COLO668 (cell line): Measurements from ENCODE around the gene IKBKG.
"Not testable (repeated sequence)": the region's sequence is repeated elsewhere in the genome, so short reads cannot be mapped to it uniquely, and the experiment has no call there.

Source experiments
- DNase-seq: peaks from one replicate; lab custom pipeline; 2025; ENCODE audit not compliant: unreplicated experiment; lab: John Stamatoyannopoulos, UW

The IKBKG gene

DNA sequence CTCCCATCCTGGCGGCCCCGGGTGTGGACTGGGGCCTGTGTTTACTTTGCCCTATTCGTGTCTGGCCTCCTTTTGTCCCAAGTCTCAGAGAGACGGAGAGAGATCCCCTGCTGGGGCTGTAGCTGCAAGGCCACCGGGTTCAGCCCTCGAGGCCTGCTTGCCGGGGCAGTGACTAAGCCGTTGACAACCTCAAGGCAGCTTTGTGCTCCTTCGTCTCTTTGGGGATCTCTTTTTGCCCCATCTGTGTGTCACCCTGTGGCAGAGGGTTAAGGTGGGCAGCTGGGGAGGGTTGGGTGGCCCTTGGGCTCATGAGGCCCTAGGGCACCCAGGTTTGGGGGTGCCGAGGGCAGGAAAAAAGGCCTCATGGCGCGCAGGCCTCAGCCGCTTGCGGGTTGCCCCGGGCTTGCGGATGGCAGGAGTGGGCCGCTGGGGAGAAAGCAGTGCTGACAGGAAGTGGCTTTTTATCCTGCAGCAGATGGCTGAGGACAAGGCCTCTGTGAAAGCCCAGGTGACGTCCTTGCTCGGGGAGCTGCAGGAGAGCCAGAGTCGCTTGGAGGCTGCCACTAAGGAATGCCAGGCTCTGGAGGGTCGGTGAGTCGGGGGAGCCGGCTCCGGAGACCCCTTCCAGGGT lies 10.8 kb downstream of the IKBKG start:
- not testable (repeated sequence) for DNase-seq

DNA sequence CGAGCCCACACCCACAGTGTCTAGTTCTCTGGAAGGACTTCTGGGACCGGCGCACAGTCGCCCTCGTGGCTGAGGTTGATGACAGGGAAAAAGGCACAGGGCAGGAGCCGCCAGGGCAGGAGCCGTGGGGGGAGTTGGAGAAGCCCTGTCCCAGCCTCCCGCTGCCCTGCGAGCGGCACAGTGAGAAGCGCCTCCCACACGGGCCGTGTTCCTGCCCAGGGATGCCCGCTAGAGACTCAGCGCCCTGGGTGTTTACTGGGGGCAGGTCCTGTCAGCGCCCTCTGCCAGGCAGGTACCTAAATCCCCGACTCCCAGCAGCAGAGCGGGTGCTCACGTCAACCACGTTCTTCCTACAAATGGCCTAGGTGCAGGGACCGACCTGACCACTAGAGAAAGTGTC lies 11.5 kb downstream of the IKBKG start:
- DNase-seq, result not testable (repeated sequence)

DNA sequence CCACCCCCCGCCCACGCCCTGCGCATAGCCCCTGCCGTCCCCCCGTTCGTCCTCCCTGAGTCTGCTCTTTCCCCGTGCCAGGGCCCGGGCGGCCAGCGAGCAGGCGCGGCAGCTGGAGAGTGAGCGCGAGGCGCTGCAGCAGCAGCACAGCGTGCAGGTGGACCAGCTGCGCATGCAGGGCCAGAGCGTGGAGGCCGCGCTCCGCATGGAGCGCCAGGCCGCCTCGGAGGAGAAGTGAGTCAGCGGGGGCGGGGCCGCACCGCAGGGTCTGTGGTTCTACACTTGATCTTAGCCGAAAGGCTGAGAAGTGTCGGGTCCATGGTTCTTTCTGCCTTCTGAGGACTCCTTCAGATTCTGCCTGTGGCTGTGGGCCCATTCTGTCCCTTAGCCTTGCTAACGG lies 12.9 kb downstream of the IKBKG start:
- DNase-seq, result not testable (repeated sequence)

DNA sequence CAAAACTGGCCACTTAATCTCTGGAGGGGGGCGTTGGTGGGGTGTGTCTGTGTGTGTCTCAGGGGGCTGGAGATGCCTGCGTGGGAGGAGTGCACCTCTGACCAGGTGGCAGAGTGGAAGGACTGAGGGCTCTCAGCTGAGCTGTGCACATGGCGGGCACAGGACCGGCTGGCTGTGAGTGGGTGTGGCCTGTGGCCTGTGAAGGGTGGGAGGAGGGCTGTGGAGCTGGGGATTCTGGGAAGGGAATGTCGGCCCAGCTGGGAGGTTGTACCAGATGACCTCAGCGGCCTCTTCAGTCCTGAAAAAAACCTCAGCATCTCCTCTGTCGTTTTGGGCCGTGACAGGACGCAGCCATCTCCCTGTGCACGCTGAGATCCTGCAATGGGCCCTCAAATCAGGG lies 14.9 kb downstream of the IKBKG start:
- DNase-seq, result not testable (repeated sequence)

DNA sequence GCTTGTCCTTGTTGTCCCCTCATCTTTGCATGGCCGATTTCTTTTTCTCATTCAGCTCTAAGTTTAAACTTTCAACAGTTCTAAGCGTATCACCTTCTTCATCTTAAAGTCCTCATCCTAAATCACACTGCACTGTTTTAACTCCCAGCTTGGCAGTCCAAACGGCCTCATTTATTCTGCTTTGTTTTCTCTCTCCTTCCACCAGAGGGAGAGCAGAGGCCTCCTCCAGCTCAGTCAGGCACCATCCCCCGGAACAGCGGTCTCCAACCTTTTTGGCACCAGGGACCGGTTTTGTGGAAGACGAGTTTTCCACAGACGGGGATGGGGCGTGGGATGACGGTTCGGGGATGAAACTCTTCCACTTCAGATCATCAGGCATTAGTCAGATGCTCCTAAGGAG lies 22.9 kb downstream of the IKBKG start:
- not testable (repeated sequence) for DNase-seq

DNA sequence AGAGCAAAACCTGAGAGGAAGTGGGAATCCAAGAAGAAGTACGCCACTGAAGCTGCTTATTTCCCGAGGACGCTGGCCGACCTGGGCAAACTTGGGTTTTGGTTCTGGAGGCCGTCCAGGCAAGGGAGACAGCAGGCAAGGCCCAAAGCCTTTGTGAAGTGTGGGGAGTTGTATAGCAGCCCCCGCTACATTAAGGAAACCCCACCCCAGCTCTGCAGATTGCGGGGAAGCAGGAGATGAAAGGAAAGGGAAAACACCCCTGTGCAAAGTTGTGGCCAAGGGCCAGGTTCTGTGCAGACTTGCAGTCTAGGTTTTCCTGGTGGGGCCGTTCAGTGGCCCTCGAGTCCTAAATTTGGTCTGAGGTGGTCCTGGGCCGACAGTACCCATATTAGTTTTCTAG lies 25.6 kb downstream of the IKBKG start:
- not testable (repeated sequence) for DNase-seq

DNA sequence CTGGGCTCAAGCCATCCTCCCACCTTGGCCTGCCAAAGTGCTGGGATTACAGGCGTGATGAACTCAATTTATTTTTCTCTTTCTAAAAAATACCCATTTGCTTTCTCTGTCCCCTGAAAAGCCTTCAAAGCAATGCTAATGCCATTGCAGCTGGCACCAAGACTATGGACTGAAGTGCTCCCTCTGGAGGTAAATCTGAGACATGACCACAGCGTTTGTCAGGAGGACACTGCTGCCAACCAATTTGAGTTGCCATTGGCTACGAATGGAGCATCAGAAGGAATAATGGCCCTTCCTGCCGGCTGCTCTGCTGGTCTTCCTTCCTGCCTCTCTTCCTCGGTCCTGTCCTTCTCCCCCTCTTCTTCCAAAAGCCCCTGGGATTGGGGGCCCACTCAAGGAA lies 27.7 kb downstream of the IKBKG start:
- DNase-seq, result not testable (repeated sequence)

DNA sequence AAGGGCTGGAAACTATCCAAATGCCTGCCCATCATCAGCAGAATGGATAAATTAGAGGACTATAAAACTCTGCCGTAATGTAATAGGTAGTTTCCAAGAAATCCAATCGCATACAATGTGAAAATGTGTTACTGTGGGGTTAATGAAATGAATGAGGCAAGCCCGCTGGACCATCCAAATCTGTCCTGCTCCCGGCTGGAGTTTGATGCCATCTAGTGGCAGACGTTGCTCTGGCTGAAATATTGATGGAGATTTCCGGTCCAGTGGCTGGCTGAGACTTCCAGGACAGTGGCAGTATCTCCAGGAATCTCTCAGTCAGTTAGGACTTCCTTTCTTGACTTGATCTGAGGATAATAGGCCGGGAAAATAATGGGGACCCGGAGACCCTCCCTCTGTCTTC lies 35.6 kb downstream of the IKBKG start:
- not testable (repeated sequence) for DNase-seq

DNA sequence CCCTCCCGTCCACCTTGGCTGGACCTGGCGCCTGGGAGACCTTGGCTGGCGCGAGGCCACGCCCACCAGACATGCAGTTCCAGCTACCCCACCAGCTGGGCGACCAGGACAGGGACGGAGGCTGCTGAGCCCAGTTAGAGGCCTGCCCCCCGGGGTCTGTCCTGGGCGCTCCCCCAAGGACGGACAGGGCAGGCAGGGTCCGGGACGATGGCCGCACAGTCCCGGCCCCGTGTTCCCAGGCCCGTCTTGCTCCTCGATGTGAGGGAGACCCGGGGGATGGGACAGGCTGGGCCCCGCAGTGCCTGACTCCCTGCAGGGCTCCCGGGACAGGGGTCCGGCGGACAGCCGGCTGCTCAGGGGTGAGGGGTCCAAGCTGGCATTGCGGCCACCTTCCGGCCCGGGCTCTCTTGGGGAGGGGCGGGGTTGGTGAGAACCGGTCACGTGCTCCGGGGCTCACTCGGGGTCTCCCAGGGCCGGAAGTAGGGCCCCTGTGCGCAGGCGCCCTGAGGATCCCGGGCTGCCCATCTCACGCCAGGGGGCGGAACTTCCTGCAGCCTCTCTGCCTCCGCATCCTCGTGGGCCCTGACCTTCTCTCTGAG lies 37.3 kb downstream of the IKBKG start, which contains the start of gene CTAG1A:
Gene CTAG1A (plus strand): TSS at position 549 of the 599 bp plus-strand sequence. CDS start 74 bp downstream, outside the sequence.
- not testable (repeated sequence) for DNase-seq

DNA sequence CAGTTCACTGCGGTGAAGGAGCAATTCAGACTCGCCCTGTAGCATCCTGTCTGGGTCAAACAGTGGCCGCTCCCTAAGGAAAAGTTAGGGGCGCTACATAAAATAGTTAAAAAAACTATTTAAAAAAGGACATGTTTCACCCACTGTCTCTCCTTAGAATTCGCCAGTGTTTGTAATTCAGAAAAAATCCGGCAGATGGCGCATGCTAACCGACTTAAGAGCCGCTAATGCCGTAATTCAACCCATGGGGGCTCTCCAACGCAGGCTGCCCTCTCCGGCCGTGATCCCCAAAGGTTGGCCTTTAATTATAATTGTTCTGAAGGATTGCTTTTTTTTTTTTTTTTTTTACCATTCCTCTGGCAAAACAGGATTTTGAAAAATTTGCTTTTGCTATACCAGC lies 43.0 kb downstream of the IKBKG start:
- not testable (repeated sequence) for DNase-seq

DNA sequence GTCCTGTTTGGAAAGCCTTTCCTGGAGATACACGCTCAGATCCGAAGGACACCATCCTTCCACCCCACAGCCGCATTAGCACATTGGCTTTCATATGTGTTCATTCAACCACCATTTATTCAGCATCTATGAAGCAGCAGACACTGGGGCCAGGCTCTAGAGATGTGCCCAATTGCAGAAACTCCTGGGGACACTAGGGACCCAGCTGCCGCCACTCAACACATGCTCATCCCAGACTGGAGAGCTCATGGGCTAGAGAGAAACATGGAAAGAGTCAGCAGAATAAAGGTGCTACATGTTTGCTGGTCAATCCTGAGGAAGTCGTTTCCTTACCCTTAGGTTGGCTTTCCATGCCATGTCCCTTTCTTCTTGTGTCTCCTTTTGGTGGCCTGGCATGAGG lies 45.1 kb downstream of the IKBKG start:
- DNase-seq, result no peak

DNA sequence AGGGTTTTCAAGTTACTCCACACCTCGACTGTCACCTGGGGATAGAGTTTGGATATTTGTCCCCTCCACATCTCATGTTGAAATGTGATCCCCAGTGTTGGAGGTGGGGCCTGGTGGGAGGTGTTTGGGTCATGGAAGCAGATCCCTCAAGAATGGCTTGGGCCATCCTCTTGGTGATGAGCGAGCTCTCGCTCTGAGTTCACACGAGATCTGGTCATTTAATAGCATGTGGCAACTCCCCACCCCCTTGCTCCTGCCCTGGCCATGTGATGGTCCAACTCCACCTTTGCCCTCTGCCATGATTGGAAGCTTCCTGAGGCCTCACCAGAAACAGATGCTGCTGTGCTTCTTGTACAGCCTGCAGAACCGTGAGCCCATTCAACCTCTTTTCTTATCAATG lies 45.8 kb downstream of the IKBKG start:
- DNase-seq, result no peak

DNA sequence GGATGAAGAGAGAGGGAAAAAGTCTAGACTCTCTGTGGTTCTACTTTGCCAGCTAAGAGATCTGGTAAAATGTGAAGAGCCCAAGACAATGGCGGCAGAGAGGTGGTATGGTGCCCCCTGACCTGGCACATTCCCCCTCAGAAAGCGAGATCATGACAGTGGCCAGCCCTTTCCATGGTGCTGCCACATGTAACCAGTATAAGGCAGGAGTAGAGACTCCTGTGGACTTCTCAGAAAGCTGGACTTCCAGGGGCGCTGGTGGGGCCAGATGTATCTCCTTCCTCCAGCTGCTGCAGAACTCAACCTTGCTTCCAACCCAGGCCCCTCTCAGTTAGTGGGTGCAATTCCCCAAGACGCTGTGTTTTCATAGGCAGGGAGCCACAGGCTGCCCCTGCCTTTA lies 47.1 kb downstream of the IKBKG start:
- no peak for DNase-seq

DNA sequence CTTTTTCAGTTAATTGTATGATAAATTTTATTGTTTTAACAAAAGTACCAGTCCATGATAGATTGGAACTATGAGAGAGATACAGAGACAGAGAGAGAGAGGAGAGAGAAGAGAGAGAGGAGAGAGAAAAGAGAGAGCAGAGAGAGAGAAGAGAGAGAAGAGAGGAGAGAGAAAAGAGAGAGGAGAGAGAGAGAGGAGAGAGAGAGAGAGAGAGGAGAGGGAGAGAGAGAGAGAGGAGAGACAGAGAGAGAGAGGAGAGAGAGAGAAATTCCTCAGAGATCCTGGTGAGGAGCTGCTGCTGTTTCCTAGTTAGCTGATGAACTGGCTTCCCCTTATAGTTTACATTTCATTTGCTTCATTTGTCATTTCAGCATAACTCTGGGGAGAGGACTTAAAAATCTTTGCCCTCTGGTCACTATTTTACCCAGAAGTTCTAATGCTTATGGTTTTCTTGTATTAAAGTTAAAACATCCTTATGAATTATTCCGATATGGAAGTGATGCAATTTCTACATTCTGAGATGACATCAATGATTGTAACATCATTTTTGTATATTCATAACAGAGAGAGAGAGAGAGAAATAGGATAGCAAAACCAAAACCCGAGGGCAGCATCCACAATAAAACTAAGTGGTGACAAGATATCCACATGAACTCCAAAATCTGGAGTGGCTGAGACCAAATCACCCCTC lies 48.3 kb downstream of the IKBKG start:
- DNase-seq, result no peak

DNA sequence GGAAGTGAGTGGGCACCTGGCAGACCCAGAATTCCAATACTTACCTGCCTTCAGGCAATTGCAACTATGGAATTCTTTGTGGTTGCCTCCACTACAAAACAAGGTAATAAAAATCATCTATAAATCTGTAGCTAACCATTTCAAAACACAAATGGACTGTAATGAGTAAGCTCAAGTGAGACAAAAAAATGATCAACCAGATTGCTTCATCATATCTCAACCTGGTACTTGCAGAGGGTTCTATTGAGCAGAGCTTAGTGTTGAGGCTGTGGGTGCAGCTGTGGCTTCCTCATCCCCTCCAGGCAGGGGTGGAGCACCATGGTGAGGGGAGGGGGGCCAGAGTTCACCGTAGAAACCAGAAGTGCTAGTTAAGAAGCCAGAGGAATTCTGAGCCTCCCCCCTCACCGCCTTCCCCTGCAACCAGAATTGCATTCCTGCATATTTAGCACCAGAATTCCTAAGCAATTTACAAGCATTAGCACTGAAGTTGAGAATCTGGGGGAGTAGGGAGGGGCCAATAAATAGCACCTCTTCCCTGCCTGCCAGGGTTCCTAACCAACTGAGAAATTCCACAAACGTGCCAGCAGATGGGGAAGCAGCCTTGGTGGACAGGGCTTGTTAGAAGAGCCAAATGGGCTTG lies 49.0 kb downstream of the IKBKG start:
- DNase-seq, result no peak

DNA sequence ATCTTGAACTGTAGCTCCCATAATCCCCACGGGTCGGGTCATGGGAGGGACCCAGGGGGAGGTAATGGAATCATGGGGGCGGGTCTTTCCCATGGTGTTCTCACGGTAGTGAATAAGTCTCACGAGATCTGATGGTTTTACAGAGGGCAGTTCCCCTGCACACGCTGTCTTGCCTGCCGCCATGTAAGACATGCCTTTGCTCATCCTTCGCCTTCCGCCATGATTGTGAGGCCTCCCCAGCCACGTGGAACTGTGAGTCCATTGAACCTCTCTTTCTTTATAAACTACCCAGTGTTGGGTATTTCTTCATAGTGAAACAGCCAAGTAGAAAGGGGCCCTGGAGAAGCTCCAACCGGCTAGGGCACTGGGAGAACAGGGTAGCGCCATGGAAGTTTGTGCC lies 49.8 kb downstream of the IKBKG start:
- no peak for DNase-seq

DNA sequence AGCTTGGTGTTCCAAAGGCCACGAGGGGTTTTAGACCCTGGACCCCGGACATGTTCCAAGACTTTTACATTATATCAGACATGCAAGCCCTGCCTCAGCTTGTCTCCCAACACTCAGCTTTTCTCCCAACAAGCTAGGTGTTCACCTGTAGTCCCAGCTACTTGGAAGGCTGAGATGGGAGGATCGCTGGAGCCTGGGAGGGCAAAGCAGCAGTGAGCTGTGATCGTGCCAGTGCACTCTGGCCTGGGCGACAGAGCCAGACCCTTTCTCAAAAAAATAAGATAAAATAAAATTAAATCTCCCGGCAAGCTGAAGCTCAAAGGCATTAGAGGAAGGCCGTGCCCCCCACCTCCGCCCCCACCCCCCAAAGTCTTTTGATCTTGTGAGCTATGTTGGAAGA lies 51.2 kb downstream of the IKBKG start:
- no peak for DNase-seq

DNA sequence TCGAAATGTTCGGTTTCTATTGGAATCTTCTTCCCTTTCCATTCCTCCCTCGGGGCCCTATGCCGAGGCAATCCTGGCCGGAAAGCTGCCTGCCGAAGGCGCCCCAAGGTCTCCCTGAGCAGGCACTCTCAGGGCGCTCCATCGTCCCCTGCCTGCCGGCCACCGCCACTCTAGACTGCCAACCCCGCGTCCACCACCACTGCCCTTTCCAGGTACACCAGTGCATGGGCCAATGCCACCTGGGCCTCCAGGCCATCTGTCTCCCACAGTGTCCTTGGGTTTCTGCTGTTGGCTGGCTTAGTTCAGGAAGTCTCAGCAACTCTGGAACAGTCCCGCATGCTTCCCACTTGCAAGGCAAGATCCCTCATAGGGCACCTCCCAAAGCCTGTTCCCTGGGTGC lies 52.1 kb downstream of the IKBKG start:
- DNase-seq, result no peak

DNA sequence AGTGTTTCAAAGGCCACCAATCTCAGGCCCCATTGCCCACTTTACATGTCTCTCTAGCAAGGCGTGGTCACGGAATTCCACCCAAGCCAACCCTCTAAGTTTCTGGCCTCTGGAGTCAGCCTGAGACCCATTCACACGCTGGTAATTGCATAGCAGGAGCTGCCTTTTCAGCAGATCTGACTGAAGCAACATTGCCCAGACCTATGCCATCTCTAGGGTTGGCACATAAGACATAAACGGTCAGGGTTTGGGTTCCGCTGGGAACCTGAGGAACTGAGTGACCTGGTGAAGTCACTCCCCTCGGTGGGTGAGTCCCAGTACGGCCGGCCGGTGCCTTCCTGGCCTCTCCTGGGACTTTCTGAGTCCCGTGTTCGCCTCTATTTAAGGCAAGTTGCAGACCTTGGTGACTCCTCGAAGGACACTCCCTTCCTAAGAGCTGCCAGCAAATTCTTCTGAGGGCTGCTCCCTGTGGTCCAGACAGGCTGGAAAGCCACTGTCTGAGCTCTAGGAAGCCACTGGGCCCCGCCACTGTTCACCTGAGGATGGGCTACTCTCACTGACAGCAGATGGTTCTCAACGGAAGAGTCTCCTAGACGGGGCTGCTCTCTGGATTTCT lies 53.4 kb downstream of the IKBKG start:
- DNase-seq, result no peak

DNA sequence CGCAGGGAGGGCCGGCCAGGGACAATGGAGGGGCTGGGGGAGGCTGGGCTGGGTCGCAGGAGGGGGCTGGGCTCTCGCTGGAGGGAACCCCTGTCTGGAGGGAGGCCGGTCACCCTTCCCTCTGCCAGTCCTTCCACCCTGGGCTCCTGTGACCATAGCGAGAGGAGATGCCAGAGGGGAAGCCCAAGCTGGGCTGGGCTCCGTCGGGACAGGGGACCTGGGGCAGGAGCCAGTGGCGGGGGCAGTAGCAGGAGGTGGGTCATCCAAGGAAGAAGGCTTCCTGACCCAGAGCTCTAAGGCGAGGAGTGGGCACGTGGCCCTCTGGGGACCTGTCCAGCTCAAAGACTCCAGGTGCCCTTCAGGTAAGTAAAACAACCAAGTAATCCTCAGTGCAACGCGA lies 54.8 kb downstream of the IKBKG start:
- DNase-seq, result no peak

DNA sequence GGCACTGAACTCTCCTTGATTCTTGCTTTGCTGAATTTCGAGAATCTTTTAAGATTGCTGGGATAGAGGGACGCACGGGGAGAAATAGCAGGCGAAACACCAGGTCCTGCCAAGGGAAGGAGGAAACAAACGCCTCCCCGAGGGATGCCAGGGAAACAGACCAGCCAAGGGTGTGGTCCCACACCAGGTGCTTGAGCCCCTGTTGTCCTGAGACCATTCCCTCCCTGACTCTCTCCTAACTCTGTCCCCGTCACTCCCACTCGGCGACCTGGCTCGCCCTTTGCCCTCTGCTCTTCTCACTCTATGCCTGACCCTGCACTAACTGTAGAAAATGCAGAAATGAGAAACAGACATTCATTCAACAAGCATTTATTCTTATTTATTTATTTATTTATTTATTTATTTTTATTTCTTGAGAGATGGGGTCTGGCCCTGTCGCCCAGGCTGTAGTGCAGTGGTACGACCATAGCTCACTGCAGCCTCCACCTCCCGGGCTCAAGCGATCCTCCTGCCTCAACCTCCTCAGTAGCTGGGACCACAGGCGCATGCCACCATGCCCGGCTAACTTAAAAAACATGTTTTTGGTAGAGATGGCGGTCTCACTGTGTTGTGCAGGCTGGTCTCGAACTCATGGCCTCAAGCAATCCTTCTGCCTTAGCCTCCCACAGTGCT lies 55.5 kb downstream of the IKBKG start:
- no peak for DNase-seq
